ENCODE measurements around the gene CPXM2. TPM values are rescaled to one million over a fixed set of nuclear protein-coding genes. Genes with fewer than 3 reads are reported as not detected.

Gene CPXM2
- polyA plus RNA-seq, 1 of the 3 experiments (the other 2 are of a cell fraction) = not detected

DNA sequence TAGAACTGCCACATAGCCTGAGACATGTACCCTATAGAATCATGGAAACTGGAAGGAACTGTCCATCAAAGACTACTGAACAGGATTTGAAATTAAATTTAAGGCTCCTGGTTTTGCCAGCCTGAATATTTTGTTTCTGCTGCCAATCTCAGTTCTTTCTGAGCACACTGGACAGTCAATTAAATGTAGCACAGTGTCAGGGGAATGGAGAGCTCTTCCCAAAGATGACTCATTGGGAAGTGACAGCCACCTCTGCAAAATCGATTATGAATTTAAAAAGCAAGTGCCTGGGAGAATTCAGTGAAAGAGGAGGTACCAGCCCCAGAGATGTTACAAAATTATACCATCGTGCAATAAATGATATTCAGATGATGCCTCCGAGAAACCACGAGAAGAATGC lies 47.8 kb downstream of the CPXM2 start:
- H3K27ac ChIP-seq (ENCODE audit: low read depth in 2 of 2, low read length in 1 of 2) = no peak overlapping the region
- H3K4me2 ChIP-seq = no peak overlapping the region
- no peaks in the 10 kb centered on the region for H3K9me3 ChIP-seq
- no peak overlapping the region for H3K4me3 ChIP-seq (ENCODE audit: low read depth in 2 of 2, low read length in 1 of 2)
- 30% methylated on average over 4 of the region's 4 CpGs for WGBS (ENCODE audit: low lambda C conversion rate)
- ChIA-PET POLR2A (no interaction called here), CTCF (interaction anchor here (0.7 to 0.9 kb wide), 2 partner anchors 12 to 260 kb away, joined by 3 read pairs; no protein-coding TSS in a partner anchor)
- H4K20me1 ChIP-seq (ENCODE audit: insufficient read depth) = no peaks in the 10 kb centered on the region
- no peaks in the 10 kb centered on the region for H3K36me3 ChIP-seq (replicated peaks in 1 of 2; ENCODE audit: control insufficient read depth in 1 of 2, insufficient read depth in 2 of 2, low read length in 1 of 2)
- H2AFZ ChIP-seq (ENCODE audit: low read depth) = no peak overlapping the region
- no peak overlapping the region for H3K9ac ChIP-seq
- no peak for DNase-seq
- no peaks in the 10 kb centered on the region for H3F3A ChIP-seq (replicated peaks; ENCODE audit: insufficient read depth)
- H3K79me2 ChIP-seq (ENCODE audit: insufficient read depth) = no peaks in the 10 kb centered on the region
- no peaks in the 10 kb centered on the region; a peak in 1 of 4 replicates for H3K4me1 ChIP-seq (ENCODE audit: control insufficient read depth in 1 of 2, insufficient read depth in 2 of 2, low read depth in 1 of 2, low read length in 1 of 2)
- TF ChIP-seq, protein P1, sequence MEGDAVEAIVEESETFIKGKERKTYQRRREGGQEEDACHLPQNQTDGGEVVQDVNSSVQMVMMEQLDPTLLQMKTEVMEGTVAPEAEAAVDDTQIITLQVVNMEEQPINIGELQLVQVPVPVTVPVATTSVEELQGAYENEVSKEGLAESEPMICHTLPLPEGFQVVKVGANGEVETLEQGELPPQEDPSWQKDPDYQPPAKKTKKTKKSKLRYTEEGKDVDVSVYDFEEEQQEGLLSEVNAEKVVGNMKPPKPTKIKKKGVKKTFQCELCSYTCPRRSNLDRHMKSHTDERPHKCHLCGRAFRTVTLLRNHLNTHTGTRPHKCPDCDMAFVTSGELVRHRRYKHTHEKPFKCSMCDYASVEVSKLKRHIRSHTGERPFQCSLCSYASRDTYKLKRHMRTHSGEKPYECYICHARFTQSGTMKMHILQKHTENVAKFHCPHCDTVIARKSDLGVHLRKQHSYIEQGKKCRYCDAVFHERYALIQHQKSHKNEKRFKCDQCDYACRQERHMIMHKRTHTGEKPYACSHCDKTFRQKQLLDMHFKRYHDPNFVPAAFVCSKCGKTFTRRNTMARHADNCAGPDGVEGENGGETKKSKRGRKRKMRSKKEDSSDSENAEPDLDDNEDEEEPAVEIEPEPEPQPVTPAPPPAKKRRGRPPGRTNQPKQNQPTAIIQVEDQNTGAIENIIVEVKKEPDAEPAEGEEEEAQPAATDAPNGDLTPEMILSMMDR (IDR thresholded peaks at IDR 0.05) = no peak
- TF ChIP-seq FOXM1 (IDR thresholded peaks at IDR 0.05; ENCODE audit: low read depth) (no peak), RFX5 (IDR thresholded peaks at IDR 0.05; ENCODE audit: low read length) (no peak), FOXJ3 (CRISPR knock-in tag; IDR thresholded peaks at IDR 0.05) (no peak), GATA2 (CRISPR knock-in tag; IDR thresholded peaks at IDR 0.05) (no peak), TAF1 (IDR thresholded peaks at IDR 0.05; ENCODE audit: borderline replicate concordance, low read depth, low read length) (no peak), MEF2A (IDR thresholded peaks at IDR 0.05; ENCODE audit: borderline replicate concordance, low read depth) (no peak), SMC3 (IDR thresholded peaks at IDR 0.05; ENCODE audit: low read depth, low read length) (no peak), EP300 (IDR thresholded peaks at IDR 0.05; ENCODE audit: borderline replicate concordance in 1 of 2, low read depth in 1 of 2, low read length in 1 of 2) (no peak), NFIC (IDR thresholded peaks at IDR 0.05; ENCODE audit: borderline replicate concordance) (no peak)
- TF ChIP-seq, protein P2, sequence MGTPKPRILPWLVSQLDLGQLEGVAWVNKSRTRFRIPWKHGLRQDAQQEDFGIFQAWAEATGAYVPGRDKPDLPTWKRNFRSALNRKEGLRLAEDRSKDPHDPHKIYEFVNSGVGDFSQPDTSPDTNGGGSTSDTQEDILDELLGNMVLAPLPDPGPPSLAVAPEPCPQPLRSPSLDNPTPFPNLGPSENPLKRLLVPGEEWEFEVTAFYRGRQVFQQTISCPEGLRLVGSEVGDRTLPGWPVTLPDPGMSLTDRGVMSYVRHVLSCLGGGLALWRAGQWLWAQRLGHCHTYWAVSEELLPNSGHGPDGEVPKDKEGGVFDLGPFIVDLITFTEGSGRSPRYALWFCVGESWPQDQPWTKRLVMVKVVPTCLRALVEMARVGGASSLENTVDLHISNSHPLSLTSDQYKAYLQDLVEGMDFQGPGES (IDR thresholded peaks at IDR 0.05; ENCODE audit: low read depth, low read length) = no peak
- TF ChIP-seq, protein P3, sequence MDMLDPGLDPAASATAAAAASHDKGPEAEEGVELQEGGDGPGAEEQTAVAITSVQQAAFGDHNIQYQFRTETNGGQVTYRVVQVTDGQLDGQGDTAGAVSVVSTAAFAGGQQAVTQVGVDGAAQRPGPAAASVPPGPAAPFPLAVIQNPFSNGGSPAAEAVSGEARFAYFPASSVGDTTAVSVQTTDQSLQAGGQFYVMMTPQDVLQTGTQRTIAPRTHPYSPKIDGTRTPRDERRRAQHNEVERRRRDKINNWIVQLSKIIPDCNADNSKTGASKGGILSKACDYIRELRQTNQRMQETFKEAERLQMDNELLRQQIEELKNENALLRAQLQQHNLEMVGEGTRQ (IDR thresholded peaks at IDR 0.05; ENCODE audit: borderline replicate concordance, low read depth, low read length) = no peak
- TF ChIP-seq, protein P4, sequence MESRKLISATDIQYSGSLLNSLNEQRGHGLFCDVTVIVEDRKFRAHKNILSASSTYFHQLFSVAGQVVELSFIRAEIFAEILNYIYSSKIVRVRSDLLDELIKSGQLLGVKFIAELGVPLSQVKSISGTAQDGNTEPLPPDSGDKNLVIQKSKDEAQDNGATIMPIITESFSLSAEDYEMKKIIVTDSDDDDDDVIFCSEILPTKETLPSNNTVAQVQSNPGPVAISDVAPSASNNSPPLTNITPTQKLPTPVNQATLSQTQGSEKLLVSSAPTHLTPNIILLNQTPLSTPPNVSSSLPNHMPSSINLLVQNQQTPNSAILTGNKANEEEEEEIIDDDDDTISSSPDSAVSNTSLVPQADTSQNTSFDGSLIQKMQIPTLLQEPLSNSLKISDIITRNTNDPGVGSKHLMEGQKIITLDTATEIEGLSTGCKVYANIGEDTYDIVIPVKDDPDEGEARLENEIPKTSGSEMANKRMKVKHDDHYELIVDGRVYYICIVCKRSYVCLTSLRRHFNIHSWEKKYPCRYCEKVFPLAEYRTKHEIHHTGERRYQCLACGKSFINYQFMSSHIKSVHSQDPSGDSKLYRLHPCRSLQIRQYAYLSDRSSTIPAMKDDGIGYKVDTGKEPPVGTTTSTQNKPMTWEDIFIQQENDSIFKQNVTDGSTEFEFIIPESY (IDR thresholded peaks at IDR 0.05; ENCODE audit: borderline replicate concordance, low read depth) = no peak
- no peaks in the 10 kb centered on the region for H3K9me2 ChIP-seq
- no peaks in the 10 kb centered on the region for H3K27me3 ChIP-seq (ENCODE audit: insufficient read depth)

Data from SK-N-SH (cell line).